Gastroesophageal sphincter (tissue), 3 donors: ENCODE results near the gene ANKRD26.

Source experiments
- EP300 ChIP-seq: sonication (generic); formaldehyde crosslinking; IDR thresholded peaks from one replicate; pipeline ENCODE4 v1.6.1; 2017; ENCODE audit warnings: antibody characterized with exemption, mild to moderate bottlenecking
- POLR2A ChIP-seq, 2 donors: fragments of 450-650 bp; IDR thresholded peaks; one replicate each; pipeline ENCODE4 v1.6.1; 2017; ENCODE audit warnings: antibody characterized with exemption in 2 of 2, mild to moderate bottlenecking in 2 of 2, moderate library complexity in 1 of 2
- TF ChIP-seq, protein P1 (sequence below), 4 experiments: fragments of 200-600 bp in 2 of 4; fragments of 450-650 bp in 2 of 4; sonication (generic) in 1 of 4; IDR thresholded peaks; one replicate each; pipeline ENCODE4 v1.5.1; 2017 to 2019; ENCODE audit warnings: antibody characterized with exemption in 4 of 4, mild to moderate bottlenecking in 2 of 4, moderate library complexity in 2 of 4

DNA sequence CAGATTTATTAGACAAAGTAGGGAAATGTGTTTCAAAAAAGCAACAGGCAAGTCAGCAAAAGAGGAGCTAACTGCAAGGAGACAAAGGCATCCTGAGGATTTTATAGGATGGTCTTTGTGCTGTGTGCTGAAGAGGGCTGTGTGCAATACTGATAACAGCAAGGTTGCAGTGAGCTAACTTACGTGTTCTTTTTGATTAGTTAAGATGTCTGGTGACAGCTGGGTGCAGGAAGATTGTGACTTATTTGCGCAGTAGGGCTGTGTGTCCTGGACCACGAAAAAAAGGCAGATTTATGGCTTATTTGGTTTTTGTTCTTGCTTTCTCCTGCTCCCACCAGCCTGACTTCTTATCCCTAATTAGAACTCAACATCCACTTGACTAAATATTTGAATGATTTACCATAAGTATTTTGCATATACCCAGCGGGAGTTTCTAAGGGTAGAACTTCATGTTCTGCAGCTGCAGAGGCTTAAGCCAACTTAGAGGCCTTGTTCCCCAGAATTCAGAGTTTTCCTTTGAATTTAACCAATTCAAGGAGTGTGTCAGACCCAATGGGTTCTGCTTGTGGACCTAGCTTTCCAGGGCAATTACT lies 119.0 kb downstream of the ANKRD26 start:
- TF ChIP-seq POLR2A (IDR thresholded peaks at IDR 0.05), result no peak
- no peak for TF ChIP-seq EP300
- TF ChIP-seq, protein P1, sequence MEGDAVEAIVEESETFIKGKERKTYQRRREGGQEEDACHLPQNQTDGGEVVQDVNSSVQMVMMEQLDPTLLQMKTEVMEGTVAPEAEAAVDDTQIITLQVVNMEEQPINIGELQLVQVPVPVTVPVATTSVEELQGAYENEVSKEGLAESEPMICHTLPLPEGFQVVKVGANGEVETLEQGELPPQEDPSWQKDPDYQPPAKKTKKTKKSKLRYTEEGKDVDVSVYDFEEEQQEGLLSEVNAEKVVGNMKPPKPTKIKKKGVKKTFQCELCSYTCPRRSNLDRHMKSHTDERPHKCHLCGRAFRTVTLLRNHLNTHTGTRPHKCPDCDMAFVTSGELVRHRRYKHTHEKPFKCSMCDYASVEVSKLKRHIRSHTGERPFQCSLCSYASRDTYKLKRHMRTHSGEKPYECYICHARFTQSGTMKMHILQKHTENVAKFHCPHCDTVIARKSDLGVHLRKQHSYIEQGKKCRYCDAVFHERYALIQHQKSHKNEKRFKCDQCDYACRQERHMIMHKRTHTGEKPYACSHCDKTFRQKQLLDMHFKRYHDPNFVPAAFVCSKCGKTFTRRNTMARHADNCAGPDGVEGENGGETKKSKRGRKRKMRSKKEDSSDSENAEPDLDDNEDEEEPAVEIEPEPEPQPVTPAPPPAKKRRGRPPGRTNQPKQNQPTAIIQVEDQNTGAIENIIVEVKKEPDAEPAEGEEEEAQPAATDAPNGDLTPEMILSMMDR (IDR thresholded peaks at IDR 0.05), result no peak
